HG03196 (cell line): Measurements from ENCODE around the gene PPP2R2D.
"Not testable (repeated sequence)": the region's sequence is repeated elsewhere in the genome, so short reads cannot be mapped to it uniquely, and the experiment has no call there.

Experiments
- ATAC-seq: cut with Tn5 transposase; IDR thresholded peaks from one replicate; pipeline ENCODE4 v1.9.1; 2021; ENCODE audit not compliant: unreplicated experiment

Gene PPP2R2D

GRCh38 chr10:131946880-131947279 is 46.1 kb downstream of the PPP2R2D start:
- no peak for ATAC-seq

GRCh38 chr10:131947631-131948347 is 47.0 kb downstream of the PPP2R2D start:
- no peak for ATAC-seq

DNA sequence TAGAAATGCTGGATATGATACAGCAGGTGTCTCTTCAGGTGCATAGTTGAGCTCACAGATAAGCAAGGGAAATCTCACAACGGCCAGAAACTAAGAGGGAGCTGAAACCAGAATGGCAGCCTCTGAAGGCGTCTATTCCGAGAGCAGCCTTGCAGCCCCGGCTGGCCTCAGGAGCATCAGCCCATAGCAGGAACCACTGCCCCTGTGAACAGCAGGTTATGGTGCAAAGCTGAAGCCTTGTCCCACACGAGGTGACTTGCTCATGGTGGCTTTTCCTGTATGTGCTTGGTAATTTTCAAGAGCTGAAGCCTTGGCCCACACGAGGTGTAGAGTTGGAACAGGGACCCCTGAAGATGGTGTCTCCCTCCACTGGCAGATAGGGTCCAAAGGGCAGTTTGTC is 47.7 kb downstream of the PPP2R2D start:
- ATAC-seq, result no peak

DNA sequence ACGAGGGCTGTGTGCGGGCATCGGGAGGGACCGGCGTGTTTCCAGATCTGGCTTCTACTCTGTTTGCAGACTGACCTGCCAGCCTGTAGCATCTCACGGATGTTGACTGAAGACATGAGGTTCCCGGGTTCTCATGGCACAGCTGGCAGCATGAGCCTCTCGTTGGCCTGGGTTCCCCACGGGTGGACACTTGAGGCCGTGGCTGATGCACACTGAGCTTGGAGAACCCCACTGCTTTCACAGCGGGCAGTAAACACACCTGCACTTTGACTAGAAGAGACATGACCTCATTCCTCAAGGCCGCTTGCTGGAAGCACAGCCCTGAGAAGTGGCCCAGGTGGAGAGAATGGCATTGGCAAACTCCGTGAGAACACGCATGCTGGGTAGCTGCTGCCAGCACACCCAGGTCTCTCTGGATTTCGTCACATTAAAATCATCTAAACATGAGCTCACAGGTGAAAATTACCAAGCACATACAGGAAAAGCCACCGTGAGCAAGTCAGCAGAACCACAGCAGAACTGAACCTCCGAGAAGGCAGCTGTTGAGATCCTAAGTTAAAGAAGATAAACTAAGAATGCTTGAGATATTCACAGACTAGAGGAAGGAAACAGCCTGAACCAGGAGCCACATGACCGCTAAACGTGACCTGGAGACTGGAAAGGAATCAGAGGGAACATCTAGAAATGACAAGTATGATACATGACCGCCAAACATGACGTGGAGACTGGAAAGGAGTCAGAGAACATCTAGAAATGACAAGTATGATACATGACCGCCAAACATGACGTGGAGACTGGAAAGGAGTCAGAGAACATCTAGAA is 48.4 kb downstream of the PPP2R2D start:
- no peak for ATAC-seq

GRCh38 chr10:131949908-131950307 is 49.1 kb downstream of the PPP2R2D start:
- ATAC-seq, result not testable (repeated sequence)

DNA sequence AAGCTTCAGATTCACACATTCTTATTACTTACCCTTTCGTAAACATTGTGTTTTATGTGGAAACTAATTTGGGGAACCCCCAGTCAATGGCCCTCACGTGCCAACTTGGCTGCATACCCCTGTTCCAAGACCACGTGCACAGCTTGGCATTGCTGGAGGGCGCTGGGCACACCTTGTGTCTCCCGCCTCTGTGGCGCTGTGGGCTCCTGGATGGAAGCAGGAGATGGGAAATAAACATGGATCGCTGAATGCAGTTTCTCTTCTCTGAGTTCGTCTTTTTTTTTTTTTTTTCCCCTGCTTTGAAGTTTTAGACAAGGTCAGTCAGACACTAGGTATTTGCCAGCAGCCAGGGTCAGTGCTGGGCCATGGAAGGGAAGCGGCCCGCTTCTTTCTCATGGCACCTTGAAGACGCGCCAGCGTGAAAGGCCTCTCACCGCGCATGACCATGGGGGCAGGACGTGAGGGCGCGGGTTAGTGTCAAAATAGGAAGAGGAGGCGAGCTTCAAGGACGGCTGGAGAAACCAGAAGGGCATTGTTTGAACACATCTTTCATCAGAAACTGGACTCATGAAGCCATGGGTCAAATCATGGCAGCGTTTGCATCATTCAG is 53.7 kb downstream of the PPP2R2D start:
- ATAC-seq, result no peak

DNA sequence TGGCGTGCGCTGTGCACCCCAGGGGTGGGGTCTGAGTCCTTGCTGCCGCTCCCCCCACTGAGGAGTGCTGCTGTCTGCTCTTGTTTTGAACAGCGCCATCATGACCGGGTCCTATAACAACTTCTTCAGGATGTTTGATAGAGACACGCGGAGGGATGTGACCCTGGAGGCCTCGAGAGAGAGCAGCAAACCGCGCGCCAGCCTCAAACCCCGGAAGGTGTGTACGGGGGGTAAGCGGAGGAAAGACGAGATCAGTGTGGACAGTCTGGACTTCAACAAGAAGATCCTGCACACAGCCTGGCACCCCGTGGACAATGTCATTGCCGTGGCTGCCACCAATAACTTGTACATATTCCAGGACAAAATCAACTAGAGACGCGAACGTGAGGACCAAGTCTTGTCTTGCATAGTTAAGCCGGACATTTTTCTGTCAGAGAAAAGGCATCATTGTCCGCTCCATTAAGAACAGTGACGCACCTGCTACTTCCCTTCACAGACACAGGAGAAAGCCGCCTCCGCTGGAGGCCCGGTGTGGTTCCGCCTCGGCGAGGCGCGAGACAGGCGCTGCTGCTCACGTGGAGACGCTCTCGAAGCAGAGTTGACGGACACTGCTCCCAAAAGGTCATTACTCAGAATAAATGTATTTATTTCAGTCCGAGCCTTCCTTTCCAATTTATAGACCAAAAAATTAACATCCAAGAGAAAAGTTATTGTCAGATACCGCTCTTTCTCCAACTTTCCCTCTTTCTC is 55.0 kb downstream of the PPP2R2D start:
- no peak for ATAC-seq

DNA sequence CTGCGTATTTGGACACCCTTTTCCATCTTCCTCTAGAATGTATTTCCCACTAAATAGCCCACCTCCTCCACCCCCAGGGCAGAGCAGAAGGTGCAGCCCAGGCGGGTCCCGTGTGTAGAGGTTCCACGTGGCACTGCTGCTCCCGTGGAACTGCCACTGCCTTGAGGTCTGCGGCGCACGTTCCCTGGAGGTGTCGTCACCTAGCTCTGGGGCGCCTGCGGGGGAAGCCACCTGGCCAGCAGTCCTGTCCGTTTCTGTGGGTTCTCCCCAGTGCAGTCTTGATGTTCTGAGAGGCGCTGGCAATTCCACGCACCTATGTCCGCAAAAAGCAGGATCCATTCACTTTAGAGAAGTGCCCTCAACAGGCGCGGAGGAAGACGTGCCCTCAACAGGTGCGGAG is 59.0 kb downstream of the PPP2R2D start:
- ATAC-seq, result no peak

- ATAC-seq, result no peak
These were observed 59.8 kb downstream of the PPP2R2D start for GRCh38 chr10:131960631-131961046.

- no peak for ATAC-seq
These were observed 60.4 kb downstream of the PPP2R2D start for GRCh38 chr10:131961047-131961776.

- no peak for ATAC-seq
These were observed 61.2 kb downstream of the PPP2R2D start for GRCh38 chr10:131961777-131962662.

GRCh38 chr10:131963350-131963749 is 62.5 kb downstream of the PPP2R2D start:
- ATAC-seq, result no peak

DNA sequence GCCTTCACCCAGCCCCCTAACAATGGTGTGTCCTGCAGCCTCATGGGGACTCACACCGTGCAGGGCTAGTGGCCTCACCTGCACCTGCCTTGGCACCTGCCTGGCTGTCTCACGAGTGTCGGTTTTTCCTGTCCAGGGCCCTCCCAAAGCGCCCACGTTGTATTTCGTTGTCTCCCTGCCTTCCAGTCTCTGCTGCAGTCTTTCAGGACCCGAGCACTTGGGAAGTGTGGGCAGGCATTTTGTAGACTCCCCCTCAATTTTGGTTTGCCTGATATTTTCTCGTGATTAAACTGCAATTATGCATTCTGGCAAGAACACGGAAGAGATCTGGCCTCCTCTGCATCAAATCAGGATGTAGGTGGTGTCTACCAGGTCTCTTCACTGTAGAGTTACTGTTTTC is 63.0 kb downstream of the PPP2R2D start:
- no peak for ATAC-seq

GRCh38 chr10:131964298-131964697 is 63.5 kb downstream of the PPP2R2D start:
- ATAC-seq, result no peak

DNA sequence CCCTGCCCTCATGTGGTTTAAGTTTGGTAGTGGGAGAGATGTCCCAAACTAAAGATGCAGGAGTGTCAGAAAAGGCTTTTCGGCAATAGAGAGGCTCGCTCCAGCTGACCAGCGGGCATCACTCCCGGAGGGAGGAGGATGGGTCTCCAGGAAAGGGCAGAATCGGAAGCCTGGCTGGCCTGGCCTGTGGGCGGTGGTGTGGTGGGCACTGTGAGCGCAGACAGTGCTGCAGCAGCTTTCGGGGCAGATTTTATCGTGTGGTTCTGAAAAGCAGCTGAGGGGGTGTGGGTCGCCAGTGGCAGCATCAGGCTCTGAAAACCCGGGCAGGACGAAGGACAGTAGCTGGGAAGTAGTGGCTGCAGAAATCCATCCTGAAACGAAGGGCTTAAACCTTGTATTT is 68.1 kb downstream of the PPP2R2D start:
- ATAC-seq, result no peak

GRCh38 chr10:131970946-131971345 is 70.1 kb downstream of the PPP2R2D start:
- no peak for ATAC-seq

DNA sequence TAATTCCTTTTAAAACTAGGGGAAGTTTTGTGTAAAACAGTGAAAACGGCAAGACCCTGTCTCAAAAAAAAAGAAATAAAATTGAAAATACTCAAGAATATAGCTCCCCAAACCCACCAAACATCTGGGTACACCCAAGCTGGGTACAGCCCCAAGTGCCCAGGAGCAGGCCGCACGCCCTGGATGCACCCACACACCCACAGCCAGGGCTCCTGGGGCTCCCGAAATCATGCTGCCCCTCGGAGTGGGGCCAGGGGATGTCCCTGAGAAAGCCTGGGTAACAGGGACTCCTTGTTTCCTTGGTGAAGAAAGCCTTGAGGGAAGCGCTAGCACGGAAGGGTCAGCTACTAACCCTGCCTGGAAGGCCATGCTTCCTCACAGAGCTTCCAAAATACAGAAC is 70.8 kb downstream of the PPP2R2D start:
- no peak for ATAC-seq

DNA sequence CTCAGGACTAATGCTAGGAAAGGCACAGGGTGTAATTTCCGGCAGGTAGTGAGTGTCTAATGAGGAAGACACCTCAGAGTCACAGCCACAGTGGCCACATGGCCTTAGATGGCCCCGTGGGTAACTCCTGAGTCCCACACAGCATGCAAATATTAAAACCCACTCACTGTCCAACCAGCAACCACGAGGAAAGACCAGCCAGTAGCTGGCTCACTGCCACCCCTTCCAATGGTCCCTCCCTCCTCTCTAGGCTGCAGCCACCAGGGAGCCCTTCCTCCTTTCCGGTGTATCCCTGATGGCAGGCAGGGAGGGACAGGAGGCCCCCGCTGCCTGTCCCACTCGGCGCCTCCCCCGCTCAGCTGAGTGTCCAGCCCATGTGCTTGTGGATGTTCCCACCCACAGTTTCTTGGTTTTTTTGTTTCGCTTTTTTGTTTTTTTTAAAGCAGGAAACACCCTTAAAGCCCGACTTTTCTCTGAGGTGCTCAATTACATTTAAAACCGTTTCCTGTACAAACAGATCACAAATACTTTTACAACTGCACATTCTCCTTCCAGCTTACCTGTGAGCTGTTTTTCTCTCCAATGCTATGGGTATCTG is 71.8 kb downstream of the PPP2R2D start:
- no peak for ATAC-seq
